ENCODE measurements around the gene RIMBP2.
"Not testable (repeated sequence)": the region's sequence is repeated elsewhere in the genome, so short reads cannot be mapped to it uniquely, and the experiment has no call there.

Gene RIMBP2

DNA sequence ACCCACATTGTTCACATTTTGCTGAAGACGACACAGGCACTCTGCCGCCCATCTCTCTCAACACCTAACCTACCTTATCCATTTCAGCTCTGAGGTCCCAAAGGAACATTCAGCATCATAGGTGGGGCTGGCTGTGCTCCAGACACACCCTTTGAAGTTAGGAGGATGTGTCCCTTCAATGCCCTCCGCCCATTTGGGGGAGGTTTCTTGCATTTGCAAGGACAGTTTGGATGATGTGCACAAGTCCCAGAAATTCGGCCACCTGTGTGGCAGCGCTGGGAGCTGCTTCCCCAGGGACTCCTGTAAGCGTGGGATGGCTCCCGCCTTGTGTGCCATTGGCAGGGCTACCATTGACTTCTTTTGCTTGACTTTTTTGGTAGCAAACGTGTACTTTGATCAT lies 113.8 kb downstream of the RIMBP2 start:
- DNase-seq (ENCODE audit: low read depth) = no peak

GRCh38 chr12:130601327-130601726 lies 114.8 kb downstream of the RIMBP2 start:
- no peak for DNase-seq (ENCODE audit: low read depth)

GRCh38 chr12:130596241-130596640 lies 119.9 kb downstream of the RIMBP2 start:
- no peak for DNase-seq (ENCODE audit: low read depth)

DNA sequence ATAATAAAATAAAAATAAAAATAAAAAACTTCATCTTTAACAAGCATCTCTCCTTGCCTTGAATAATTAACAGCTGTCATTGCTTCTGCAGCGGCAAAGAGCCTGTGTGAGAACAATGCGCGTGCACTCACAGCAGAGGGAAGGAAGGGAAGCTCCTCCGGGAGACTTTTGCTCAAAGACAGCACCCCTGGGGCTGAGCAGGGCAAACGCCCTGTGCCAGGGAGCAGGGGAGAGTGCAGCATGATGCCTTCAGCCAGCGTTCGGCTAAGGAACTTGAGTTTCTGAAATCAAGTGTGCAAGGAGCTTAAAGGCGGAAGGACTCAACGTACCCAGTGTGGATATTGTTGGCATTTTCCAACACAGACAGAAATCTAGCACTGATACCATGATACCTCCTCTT lies 120.5 kb downstream of the RIMBP2 start:
- DNase-seq (ENCODE audit: low read depth) = no peak

DNA sequence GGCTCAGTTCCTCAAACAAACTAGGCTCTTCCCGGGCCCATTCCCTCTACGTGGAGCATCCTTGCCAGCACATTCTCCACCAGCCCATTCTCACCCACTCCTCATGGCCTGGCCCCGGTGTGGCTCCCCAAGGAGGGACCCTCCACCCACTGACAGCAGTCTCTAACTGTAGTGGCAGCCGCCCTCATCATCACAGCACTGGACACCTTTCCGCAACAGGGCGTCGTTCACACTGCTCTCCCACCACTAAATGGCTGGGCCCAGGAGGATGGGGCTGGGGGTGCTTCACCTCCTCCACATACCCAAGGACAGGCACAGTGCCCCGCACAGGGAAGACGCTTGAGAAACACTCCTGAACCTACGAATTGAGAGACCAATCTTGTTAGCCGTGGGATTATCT lies 123.0 kb downstream of the RIMBP2 start:
- DNase-seq (ENCODE audit: low read depth) = no peak

GRCh38 chr12:130592641-130593040 lies 123.5 kb downstream of the RIMBP2 start:
- DNase-seq (ENCODE audit: low read depth) = no peak

DNA sequence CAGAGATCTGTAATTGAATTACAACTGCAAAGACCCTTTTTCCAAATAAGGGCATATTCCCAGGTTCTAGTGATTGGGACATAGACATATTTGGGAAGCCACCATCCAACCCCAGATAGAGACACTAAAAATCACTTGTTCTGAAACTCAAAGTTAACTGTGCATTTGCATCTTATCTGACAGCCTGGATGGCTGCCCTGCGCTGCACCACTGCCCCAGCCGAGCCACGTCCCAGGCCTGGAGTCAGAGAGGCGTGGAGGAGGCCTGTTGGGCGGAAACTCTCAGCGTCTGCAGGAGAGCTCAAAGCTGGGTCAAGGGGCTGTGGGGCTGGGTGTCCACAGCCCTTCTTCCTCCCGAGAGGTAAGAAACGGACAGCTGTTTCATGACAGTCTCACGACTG lies 124.4 kb downstream of the RIMBP2 start:
- no peak for DNase-seq (ENCODE audit: low read depth)

GRCh38 chr12:130590685-130591084 lies 125.4 kb downstream of the RIMBP2 start:
- DNase-seq (ENCODE audit: low read depth) = no peak

- DNase-seq (ENCODE audit: low read depth) = no peak
Observed at GRCh38 chr12:130589540-130590317, 126.4 kb downstream of the RIMBP2 start.

- no peak for DNase-seq (ENCODE audit: low read depth)
Observed at GRCh38 chr12:130588696-130589539, 127.2 kb downstream of the RIMBP2 start.

GRCh38 chr12:130587966-130588365 lies 128.1 kb downstream of the RIMBP2 start:
- no peak for DNase-seq (ENCODE audit: low read depth)

- DNase-seq (ENCODE audit: low read depth) = not testable (repeated sequence)
Observed at GRCh38 chr12:130584475-130584874, 131.6 kb downstream of the RIMBP2 start.

DNA sequence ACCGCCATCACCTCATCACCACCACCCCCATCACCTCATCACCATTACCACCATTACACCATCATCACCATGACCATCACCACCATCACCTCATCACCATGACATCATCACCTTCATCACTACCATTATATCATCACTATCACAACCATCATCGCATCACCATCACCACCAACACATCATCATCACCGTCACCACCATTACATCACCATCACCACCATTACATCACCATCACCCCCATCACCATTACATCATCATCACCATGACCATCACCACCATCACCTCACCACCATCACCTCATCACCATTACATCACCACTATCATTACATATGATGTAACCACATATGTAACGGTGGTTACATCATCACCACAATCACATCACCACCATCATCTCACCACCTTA lies 132.3 kb downstream of the RIMBP2 start:
- no peak for DNase-seq (ENCODE audit: low read depth)

GRCh38 chr12:130583317-130583716 lies 132.8 kb downstream of the RIMBP2 start:
- no peak for DNase-seq (ENCODE audit: low read depth)

- no peak for DNase-seq (ENCODE audit: low read depth)
Observed at GRCh38 chr12:130582286-130582685, 133.8 kb downstream of the RIMBP2 start.

GRCh38 chr12:130581782-130582181 lies 134.3 kb downstream of the RIMBP2 start:
- DNase-seq (ENCODE audit: low read depth) = no peak

- DNase-seq (ENCODE audit: low read depth) = no peak
Observed at GRCh38 chr12:130579231-130579630, 136.9 kb downstream of the RIMBP2 start.

- no peak for DNase-seq (ENCODE audit: low read depth)
Observed at GRCh38 chr12:130577351-130577750, 138.7 kb downstream of the RIMBP2 start.

DNA sequence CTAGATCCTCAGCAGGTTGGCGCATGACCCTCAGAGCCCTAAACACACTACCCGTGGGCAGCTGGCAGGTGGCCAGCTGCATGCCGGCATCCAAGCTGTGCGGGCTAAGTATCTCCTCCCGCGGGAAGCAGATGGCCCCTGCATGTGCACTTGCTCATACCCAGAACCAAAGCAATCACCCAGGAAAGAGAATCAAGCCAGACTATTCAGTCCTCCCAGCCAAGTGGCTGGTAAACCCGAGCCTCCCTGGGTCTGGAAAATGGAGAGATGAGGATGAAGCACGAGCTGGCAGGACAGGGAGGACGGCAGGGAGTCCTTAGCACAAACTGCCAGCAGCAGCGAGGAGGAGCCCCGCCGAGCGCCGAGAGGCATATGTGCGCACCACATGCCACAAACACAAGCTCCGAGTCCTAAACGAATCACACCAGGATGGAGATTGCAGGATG lies 139.7 kb downstream of the RIMBP2 start:
- no peak for DNase-seq (ENCODE audit: low read depth)

GRCh38 chr12:130574402-130574801 lies 141.7 kb downstream of the RIMBP2 start:
- no peak for DNase-seq (ENCODE audit: low read depth)

DNA sequence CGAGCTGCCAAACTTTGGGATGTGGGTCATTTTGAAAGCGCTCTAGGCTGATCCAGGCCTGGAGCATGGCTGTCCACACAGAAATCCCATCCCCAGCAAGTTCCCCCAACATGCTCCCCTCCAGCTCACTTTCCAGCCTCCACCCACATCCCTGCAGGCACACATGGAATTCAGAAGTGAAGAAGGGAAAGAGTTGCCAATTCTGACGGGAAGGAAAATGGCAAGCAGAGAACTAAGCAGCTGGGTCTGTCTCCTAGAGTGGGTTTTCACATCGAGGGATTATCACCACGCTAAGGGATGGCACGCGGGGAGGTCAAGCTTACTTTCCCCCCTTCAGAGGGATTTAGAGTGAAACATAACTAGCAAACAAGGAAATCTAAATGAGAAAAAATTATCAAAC lies 142.3 kb downstream of the RIMBP2 start:
- DNase-seq (ENCODE audit: low read depth) = no peak

DNA sequence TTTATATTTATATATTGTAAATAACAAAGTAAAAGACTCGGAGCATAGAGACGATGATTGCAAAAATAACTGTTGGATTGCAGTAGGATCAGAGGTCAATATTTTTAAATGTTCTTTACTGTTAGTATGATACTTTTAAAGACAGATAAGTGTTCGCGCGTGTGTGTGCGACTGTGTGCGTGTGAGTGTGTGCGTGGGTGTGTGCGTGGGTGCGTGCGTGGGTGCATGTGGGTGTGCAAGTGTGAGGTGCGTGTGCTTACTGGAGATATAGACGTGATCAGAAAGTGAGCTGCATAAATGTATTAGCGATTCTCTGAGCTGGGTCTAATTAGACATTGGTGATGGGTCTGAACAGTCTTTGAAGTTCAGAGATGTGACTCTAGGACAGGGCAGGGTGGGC lies 142.9 kb downstream of the RIMBP2 start:
- DNase-seq (ENCODE audit: low read depth) = no peak

GRCh38 chr12:130572553-130572952 lies 143.5 kb downstream of the RIMBP2 start:
- no peak for DNase-seq (ENCODE audit: low read depth)
